Mesodermal cell (in vitro differentiated cells): ENCODE data around the gene COL20A1.
A peak's percentile ranks its signal among the peaks of the same experiment; 100 is the strongest.

Experiments used
- H3K27ac ChIP-seq: 2 replicates; pipeline ENCODE4 v1.7.0; 2013; ENCODE audit warnings: mild to moderate bottlenecking, low read depth, low read length, moderate library complexity; ENCODE audit not compliant: severe bottlenecking
- H3K36me3 ChIP-seq: 2 replicates; pipeline ENCODE4 v1.7.1; 2013; ENCODE audit warnings: mild to moderate bottlenecking, low read length, moderate library complexity; ENCODE audit not compliant: control insufficient read depth, insufficient read depth
- H3K4me1 ChIP-seq: one replicate; pipeline ENCODE4 v1.7.1; 2013; ENCODE audit warnings: mild to moderate bottlenecking, low read length; ENCODE audit not compliant: insufficient read depth, control insufficient read depth, poor library complexity, severe bottlenecking
- H3K4me3 ChIP-seq: 2 replicates; pipeline ENCODE4 v1.7.0; 2013; ENCODE audit warnings: low read length, control low read depth, mild to moderate bottlenecking; ENCODE audit not compliant: insufficient read depth, poor library complexity, severe bottlenecking; ENCODE audit errors: extremely low read depth
- H3K9me3 ChIP-seq: 2 replicates; pipeline ENCODE4 v1.7.1; 2013; ENCODE audit warnings: mild to moderate bottlenecking, low read length, moderate library complexity; ENCODE audit not compliant: control insufficient read depth
- WGBS, 2 experiments: methylation state at CpG; one replicate each; pipeline ENCODE4 v1.1.5; 2013; ENCODE audit warnings: missing lambda C conversion rate in 2 of 2; ENCODE audit not compliant: insufficient coverage in 2 of 2; 5-methylcytosine and 5-hydroxymethylcytosine counted together

The COL20A1 gene

DNA sequence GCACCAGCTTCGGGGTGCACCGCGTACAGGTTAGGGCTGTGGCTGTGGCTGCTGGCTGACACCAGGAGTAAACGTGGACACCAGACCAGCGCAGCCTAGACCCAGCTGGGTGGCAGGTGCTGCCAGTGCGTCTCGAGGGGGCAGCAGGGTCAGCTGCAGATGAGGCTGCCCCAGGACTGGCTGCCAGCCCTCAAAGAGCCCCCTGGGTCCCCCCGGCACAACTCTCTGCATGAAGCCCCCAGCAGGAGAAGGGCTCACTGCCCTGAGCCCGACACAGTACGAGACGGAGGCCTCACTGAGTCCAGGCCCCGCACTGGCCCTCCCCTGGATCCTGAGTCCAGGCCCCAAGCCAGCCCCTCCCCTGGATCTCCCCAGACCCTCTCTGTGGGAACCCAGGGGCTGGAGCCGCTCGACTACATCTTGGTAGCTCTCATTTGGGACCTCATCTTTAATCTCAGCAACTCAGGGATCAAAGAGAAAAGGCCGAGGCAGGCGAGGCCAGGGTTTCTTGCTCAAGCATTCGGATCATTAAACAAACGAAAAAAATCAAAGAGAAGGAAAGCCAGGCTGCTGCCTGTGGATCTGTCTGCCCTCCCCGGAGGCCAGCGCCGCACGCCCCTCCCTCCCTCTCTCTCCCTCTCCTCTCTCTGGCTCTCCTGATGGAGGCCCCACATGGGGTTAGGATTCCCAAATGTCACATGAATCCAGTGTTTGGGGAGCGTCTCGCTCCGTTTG lies 31.8 kb upstream of the COL20A1 start:
- Histone ChIP-seq H3K27ac (peak overlapping the region; percentile 62), H3K4me1 (peaks cover 34% of the 10 kb centered on the region)

DNA sequence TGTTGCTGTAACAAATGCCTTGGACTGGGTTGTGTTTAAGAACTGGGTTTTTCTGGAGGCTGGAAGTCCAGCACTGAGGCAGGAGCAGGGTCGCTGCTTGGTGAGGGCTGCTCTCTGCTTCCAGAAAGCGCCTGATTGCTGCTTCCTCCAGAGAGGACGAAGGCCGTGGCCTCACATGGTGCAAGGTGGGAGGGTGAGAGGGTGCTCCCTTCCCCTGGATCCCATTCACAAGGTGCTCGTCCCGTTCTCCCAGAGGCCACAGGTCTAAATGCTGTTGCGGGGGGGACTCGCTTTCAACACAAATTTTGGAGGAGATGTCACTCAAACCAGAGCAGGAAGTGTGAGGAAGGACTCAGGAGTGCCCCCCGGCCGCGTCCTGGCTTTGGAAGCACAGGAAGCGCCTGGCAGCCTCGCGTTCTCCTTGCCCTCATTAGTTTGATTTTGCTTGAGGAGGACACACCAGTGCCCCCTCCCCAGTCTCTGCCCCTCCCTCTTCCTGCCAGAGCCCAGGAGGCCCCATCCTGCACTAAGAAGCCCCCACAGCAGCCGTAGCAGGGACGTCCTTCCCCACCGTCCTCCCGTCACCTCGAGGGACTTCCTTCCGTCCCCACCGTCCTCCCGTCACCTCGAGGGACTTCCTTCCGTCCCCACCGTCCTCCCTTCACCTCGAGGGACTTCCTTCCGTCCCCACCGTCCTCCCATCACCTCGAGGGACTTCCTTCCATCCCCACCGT lies 31.0 kb upstream of the COL20A1 start:
- Histone ChIP-seq H3K36me3 (no peaks in the 10 kb centered on the region), H3K4me1 (peaks cover 36% of the 10 kb centered on the region), H3K27ac (peak overlapping the region; percentile 62), H3K4me3 (no peak overlapping the region), H3K9me3 (no peaks in the 10 kb centered on the region)
- WGBS, 2 experiments: 81 to 84% methylated on average over 24 of the region's 30 CpGs

More for the DNA sequence above, 31.8 kb upstream of the COL20A1 start:
- Histone ChIP-seq H3K9me3 (no peaks in the 10 kb centered on the region), H3K4me3 (no peak overlapping the region), H3K36me3 (no peaks in the 10 kb centered on the region)
- WGBS, 2 experiments: 61 to 67% methylated on average over 18 of the region's 25 CpGs

- Histone ChIP-seq H3K36me3 (no peaks in the 10 kb centered on the region), H3K27ac (no peak overlapping the region), H3K4me1 (peaks cover 40% of the 10 kb centered on the region), H3K9me3 (no peaks in the 10 kb centered on the region), H3K4me3 (no peak overlapping the region)
- 96 to 98% methylated on average over 9 of the region's 9 CpGs for WGBS, 2 experiments
These were observed 30.1 kb upstream of the COL20A1 start for GRCh38 chr20:63262836-63263235.

- H3K4me1 ChIP-seq: peaks cover 42% of the 10 kb centered on the region
- no peaks in the 10 kb centered on the region for H3K36me3 ChIP-seq
- no peaks in the 10 kb centered on the region for H3K9me3 ChIP-seq
- H3K27ac ChIP-seq: no peak overlapping the region
- no peak overlapping the region for H3K4me3 ChIP-seq
- 92 to 95% methylated on average over 9 to 10 of the region's 10 CpGs for WGBS, 2 experiments
These were observed 29.0 kb upstream of the COL20A1 start for GRCh38 chr20:63264000-63264399.

DNA sequence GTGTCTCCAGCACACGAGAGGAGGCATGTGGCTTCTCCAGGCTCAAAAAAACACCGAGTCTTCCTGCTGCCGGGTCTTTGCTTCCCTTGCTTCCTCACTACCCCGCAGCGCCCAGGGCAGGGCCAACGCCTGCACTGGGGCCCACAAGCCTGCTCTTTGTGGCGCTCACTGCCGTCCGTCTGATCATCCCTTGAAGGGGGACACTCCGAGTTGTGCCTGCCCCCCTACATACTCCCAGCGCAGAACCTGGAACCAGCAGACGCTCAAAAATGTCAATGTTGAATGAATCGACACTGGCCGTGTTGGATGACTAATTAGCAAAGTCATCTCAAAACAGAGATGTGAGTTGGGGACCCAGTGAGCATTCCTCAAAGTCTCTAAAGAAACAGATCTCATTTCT lies 28.5 kb upstream of the COL20A1 start:
- no peak overlapping the region for H3K27ac ChIP-seq
- no peaks in the 10 kb centered on the region for H3K36me3 ChIP-seq
- WGBS, 2 experiments: 83 to 84% methylated on average over 14 of the region's 14 CpGs
- no peak overlapping the region for H3K4me3 ChIP-seq
- H3K9me3 ChIP-seq: no peaks in the 10 kb centered on the region
- peaks cover 41% of the 10 kb centered on the region for H3K4me1 ChIP-seq

DNA sequence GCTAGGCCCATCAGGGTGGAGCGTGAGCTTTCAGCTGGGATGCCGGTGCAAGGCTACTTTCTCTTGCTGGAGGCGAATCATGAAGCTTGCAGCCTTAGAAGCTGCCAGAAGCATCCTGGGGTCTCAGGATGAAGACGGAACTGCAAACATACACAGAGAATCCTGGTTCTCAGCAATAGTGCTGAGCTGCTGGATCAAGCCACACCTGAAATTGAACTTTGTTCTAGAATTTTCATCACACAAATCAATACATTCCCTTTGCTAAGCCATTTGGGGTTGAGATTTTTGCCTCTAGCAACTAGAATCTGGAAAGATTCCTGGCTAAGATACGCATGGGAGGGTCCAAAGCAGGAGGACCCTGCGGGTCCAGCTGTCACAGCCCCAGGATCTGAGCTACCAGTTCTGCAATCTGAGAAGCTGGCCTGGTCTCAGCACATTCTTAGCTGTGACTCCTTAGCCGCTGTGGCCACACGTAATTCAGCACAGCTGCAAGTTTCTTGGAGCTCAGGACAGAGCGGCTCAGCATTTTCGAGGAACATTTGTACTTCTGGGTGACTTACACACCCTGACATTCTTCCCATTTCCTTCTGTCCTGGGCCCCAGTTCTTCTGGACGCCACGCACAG lies 27.0 kb upstream of the COL20A1 start:
- 83 to 86% methylated on average over 12 of the region's 12 CpGs for WGBS, 2 experiments
- no peak overlapping the region for H3K4me3 ChIP-seq
- H3K27ac ChIP-seq: no peak overlapping the region
- peaks cover 31% of the 10 kb centered on the region for H3K4me1 ChIP-seq
- H3K36me3 ChIP-seq: no peaks in the 10 kb centered on the region
- no peaks in the 10 kb centered on the region for H3K9me3 ChIP-seq

GRCh38 chr20:63267691-63268090 lies 25.3 kb upstream of the COL20A1 start:
- WGBS, 2 experiments: 81 to 84% methylated on average over 5 to 6 of the region's 9 CpGs

DNA sequence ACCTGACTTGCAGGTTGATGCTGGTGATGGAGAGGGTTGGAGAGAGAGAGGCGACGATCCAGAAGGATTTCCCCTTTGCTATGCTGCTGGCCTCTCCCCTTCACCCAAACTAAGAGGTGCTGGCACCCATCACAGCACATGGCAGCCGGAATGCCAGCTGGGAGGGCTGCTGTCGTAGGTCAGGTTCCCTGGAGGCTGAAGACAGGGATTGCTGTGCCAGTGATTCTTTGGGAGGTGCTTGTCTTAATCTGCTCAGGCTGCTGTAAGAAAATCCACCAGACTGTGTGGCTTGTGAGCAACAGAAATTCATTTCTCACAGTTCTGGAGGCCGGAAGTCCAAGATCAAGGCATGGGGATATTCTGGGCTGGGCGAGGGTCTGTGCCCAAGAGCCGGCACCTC lies 24.7 kb upstream of the COL20A1 start:
- Histone ChIP-seq H3K9me3 (no peaks in the 10 kb centered on the region), H3K4me3 (no peak overlapping the region), H3K36me3 (no peaks in the 10 kb centered on the region), H3K27ac (no peak overlapping the region), H3K4me1 (peaks cover 21% of the 10 kb centered on the region)
- 83 to 84% methylated on average over 2 to 5 of the region's 7 CpGs for WGBS, 2 experiments

More at GRCh38 chr20:63267691-63268090, 25.3 kb upstream of the COL20A1 start:
- H3K4me3 ChIP-seq: no peak overlapping the region
- H3K4me1 ChIP-seq: peaks cover 21% of the 10 kb centered on the region
- H3K9me3 ChIP-seq: no peaks in the 10 kb centered on the region
- no peak overlapping the region for H3K27ac ChIP-seq
- H3K36me3 ChIP-seq: no peaks in the 10 kb centered on the region

GRCh38 chr20:63268671-63269439 lies 24.1 kb upstream of the COL20A1 start:
- Histone ChIP-seq H3K36me3 (no peaks in the 10 kb centered on the region), H3K4me1 (peaks cover 23% of the 10 kb centered on the region), H3K27ac (no peak overlapping the region), H3K4me3 (no peak overlapping the region), H3K9me3 (no peaks in the 10 kb centered on the region)
- WGBS, 2 experiments: 71 to 74% methylated on average over 11 to 17 of the region's 18 CpGs

DNA sequence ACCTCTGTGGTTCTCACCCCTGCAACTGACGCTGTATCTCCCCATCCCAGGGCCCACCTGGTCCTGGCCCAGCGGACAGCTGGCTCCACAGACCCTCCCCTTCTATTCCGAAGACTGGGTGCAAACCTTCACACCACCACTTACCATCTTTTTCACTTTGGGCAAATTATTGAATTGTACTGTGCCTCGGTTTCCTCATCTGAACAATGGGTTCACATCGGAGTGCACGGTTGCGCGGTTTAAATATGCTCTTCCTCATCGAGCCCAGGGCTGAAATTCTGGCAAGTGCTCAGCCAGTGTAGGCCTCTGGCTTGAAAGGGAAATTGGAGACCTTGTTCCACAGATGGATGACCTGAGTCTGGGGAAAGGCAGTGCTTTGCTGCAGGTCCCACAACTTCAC lies 23.3 kb upstream of the COL20A1 start:
- H3K4me3 ChIP-seq: no peak overlapping the region
- WGBS, 2 experiments: 89 to 92% methylated on average over 8 to 9 of the region's 9 CpGs

More for the DNA sequence above, 23.3 kb upstream of the COL20A1 start:
- Histone ChIP-seq H3K9me3 (no peaks in the 10 kb centered on the region), H3K4me1 (peaks cover 20% of the 10 kb centered on the region), H3K27ac (no peak overlapping the region), H3K36me3 (peaks cover 5% of the 10 kb centered on the region)
